Activated CD8-positive, alpha-beta T cell treated with anti-CD3 and anti-CD28 coated beads for 36 hours (primary cell): ENCODE results near the gene SLC14A1. TPM values are rescaled to one million over a fixed set of nuclear protein-coding genes. Genes with fewer than 3 reads are reported as not detected.

Experiments
- ATAC-seq: fragments of 200-7000 bp; cut with Tn5 transposase; one replicate; pipeline ENCODE4 v1.10.0; 2021; ENCODE audit warnings: mild to moderate bottlenecking, moderate library complexity
- CTCF ChIA-PET: fragments of 350-600 bp; sonication (Branson Sonifier 250); formaldehyde crosslinking; loops from one replicate; lab custom pipeline; 2021; ENCODE audit warnings: antibody characterized with exemption; lab: Charles Lee
- POLR2A ChIA-PET: fragments of 350-600 bp; sonication (Branson Sonifier 250); formaldehyde crosslinking; loops from one replicate; lab custom pipeline; 2021; ENCODE audit warnings: antibody characterized with exemption; lab: Charles Lee
- DNase-seq: peaks from one replicate; pipeline ENCODE4 v3.0.0-alpha.2; 2020
- H3K27ac Mint-ChIP-seq: one replicate; pipeline ENCODE4 v1.8.0; 2021; ENCODE audit warnings: mild to moderate bottlenecking, mixed read lengths
- H3K27me3 Mint-ChIP-seq: one replicate; pipeline ENCODE4 v1.8.0; 2021; ENCODE audit warnings: mixed read lengths
- H3K36me3 Mint-ChIP-seq: one replicate; pipeline ENCODE4 v1.8.0; 2021; ENCODE audit warnings: low read depth, mixed read lengths
- H3K4me1 Mint-ChIP-seq: one replicate; pipeline ENCODE4 v1.8.0; 2021; ENCODE audit warnings: low read depth, mixed read lengths
- H3K4me3 Mint-ChIP-seq: one replicate; pipeline ENCODE4 v1.8.0; 2021; ENCODE audit warnings: mild to moderate bottlenecking, moderate library complexity, mixed read lengths
- H3K9me3 Mint-ChIP-seq: one replicate; pipeline ENCODE4 v1.8.0; 2021; ENCODE audit warnings: mixed read lengths
- intact Hi-C: fragments of 100-400 bp; cut with micrococcal nuclease; formaldehyde crosslinking; loops from one replicate; pipeline ENCODE4 v1.10.0; 2022
- total RNA-seq, 2 experiments: library from RNA; stranded (reverse); gene quantifications; one replicate each; pipeline ENCODE4 v1.2.3, GENCODE V29; 2021
- TF ChIP-seq, protein P1 (sequence below): fragments of 200-600 bp; IDR thresholded peaks from one replicate; pipeline ENCODE4 v1.8.0; 2022; ENCODE audit warnings: antibody characterized with exemption, mild to moderate bottlenecking

SLC14A1 gene
- total RNA-seq: 1 to 10 TPM; 3.1 TPM

DNA sequence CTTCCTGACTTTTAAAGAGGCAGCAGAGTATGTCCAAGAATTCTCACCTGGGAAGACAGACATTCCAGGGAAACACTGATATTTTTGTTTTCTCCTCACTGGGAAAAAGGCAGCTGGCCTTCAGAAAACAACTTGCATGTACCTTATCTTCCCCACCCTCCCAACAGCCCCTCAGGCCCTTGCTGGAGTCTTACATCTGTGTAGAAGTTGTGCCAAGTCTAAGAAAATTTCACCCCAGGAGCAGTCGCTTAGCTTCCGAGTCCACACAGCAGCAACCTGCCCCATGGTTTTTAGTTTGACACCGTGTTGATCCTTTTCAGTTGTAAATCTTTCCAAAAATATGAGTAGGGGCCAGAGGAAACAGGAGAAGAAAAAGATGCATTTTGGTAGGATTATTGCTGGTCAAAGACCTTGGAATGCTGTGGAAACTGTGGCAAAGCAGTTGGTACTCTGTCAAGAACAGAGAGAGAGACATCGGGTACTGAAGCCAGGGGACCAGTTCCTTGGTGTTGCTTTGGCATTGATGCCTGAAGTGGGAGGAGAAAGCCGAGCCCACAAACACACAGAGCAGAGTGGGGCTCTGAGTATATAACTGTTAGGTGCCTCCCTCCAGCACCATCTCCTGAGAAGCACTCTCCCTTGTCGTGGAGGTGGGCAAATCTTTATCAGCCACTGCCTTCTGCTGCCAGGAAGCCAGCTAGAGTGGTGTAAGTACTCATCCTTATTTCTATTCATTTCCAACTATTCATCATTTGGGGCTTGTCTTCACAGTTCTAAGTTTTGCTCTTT is at the start of gene SLC14A1:
Gene SLC14A1 (plus strand): TSS at position 615 of the 789 bp plus-strand sequence. CDS start 6,140 bp downstream, outside the sequence.
- H3K4me1 Mint-ChIP-seq: no peaks in the 10 kb centered on the region
- H3K9me3 Mint-ChIP-seq: no peaks in the 10 kb centered on the region
- ATAC-seq (no peak), DNase-seq (no peak)
- no peak within 1 kb of the TSS for H3K27ac Mint-ChIP-seq
- ChIA-PET CTCF (interaction anchor here (0.6 to 11.1 kb wide), 21 partner anchors 10 to 350 kb away, joined by 3 to 113 read pairs (median 4); no protein-coding TSS in a partner anchor), POLR2A (no interaction called here)
- no peak within 1 kb of the TSS for H3K4me3 Mint-ChIP-seq
- intact Hi-C loops: no loop called here
- peaks cover 6% of the 10 kb centered on the region for H3K27me3 Mint-ChIP-seq
- no peaks in the 10 kb centered on the region for H3K36me3 Mint-ChIP-seq
- TF ChIP-seq, protein P1, sequence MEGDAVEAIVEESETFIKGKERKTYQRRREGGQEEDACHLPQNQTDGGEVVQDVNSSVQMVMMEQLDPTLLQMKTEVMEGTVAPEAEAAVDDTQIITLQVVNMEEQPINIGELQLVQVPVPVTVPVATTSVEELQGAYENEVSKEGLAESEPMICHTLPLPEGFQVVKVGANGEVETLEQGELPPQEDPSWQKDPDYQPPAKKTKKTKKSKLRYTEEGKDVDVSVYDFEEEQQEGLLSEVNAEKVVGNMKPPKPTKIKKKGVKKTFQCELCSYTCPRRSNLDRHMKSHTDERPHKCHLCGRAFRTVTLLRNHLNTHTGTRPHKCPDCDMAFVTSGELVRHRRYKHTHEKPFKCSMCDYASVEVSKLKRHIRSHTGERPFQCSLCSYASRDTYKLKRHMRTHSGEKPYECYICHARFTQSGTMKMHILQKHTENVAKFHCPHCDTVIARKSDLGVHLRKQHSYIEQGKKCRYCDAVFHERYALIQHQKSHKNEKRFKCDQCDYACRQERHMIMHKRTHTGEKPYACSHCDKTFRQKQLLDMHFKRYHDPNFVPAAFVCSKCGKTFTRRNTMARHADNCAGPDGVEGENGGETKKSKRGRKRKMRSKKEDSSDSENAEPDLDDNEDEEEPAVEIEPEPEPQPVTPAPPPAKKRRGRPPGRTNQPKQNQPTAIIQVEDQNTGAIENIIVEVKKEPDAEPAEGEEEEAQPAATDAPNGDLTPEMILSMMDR: no peak

DNA sequence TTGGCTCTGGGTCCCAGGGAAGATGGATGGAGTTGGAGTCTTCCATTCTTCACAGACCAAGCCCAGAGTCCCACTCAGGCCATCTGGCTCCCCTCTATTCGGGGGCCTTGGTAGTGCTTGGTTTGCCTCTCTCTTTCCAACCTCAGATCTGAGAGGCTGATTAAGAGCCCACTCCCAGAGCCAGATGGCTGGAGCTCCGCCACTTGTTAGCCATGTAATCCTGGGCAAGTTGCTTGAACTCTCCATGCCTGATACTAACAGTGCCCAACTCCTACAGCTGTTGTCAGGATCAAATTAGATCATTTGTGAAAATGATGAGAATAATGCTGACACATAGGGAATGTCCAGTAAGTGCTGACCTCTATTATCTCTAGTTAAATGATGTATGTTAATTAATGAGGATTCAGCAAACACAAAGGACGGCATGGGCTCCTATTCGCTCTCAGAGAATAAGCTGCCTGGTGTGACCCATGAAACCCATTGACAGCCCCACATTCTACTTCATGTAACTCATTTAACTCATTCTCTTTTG is 46.6 kb upstream of the SLC14A1 start:
- no peak for ATAC-seq
- no peak for DNase-seq
- TF ChIP-seq, protein P1: no peak
- Mint-ChIP-seq H3K27ac (no peak overlapping the region), H3K36me3 (no peaks in the 10 kb centered on the region), H3K4me1 (peaks cover 6% of the 10 kb centered on the region), H3K4me3 (no peak overlapping the region), H3K9me3 (no peaks in the 10 kb centered on the region), H3K27me3 (peaks cover 2% of the 10 kb centered on the region)
- intact Hi-C loops: no loop called here
- CTCF ChIA-PET: interaction anchor here (1.0 to 17.4 kb wide), 2 partner anchors 10 to 12 kb away, joined by 3 to 231 read pairs; no protein-coding TSS in a partner anchor
- POLR2A ChIA-PET: interaction anchor here (0.7 to 1.2 kb wide), 4 partner anchors 10 to 206 kb away, joined by 3 to 5 read pairs (median 3); no protein-coding TSS in a partner anchor

DNA sequence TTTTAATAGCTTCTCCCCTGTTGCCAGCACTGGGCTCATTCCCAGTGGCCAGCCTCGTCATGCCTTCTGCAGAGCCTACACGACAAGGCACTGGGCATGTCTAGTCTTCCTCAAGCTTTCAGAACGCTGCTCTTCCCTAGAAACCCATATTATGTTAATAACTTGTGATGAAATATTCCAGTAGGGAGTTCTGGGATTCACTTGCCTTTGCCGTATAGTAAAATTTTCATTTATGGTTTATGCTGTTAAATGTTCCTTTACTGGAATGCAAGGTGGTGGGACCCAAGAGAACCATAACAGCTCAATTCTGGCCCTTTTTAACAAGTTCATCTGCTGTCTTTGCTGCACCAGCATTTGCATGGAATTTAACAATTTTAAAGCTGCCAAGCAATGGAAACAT is 45.5 kb upstream of the SLC14A1 start:
- TF ChIP-seq, protein P1: no peak
- DNase-seq (no peak), ATAC-seq (no peak)
- POLR2A ChIA-PET: interaction anchor here (0.8 to 1.2 kb wide), 4 partner anchors 10 to 123 kb away, joined by 3 to 5 read pairs (median 3); no protein-coding TSS in a partner anchor
- H3K4me1 Mint-ChIP-seq: peaks cover 6% of the 10 kb centered on the region
- CTCF ChIA-PET: interaction anchor here (1.1 to 17.4 kb wide), 3 partner anchors 8 to 13 kb away, joined by 3 to 231 read pairs (median 4); no protein-coding TSS in a partner anchor
- H3K36me3 Mint-ChIP-seq: no peaks in the 10 kb centered on the region
- H3K27me3 Mint-ChIP-seq: peaks cover 3% of the 10 kb centered on the region
- H3K27ac Mint-ChIP-seq: no peak overlapping the region
- no peak overlapping the region for H3K4me3 Mint-ChIP-seq
- no peaks in the 10 kb centered on the region for H3K9me3 Mint-ChIP-seq
- intact Hi-C loops: no loop called here

DNA sequence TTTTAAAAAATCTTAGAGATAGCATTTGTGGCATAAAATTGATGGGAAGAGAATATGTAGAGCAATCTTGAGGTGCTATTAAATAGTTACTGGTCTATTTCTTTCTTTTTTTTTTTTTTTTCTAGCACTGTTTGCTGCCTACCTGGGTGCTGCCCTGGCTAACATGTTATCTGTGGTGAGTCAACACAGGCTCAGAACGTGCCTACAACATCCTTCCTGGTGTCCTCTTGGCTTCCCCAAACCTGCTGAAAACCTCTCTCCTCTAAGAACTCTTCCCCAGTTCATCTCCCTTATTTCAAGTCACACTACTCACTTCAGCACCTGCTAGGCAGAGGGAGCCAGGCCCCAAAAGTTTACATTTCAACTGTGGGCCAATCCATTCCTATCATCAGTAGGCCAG is 45.1 kb upstream of the SLC14A1 start:
- Mint-ChIP-seq H3K4me1 (peaks cover 10% of the 10 kb centered on the region), H3K27me3 (peaks cover 3% of the 10 kb centered on the region), H3K9me3 (no peaks in the 10 kb centered on the region), H3K4me3 (no peak overlapping the region), H3K36me3 (no peaks in the 10 kb centered on the region), H3K27ac (no peak overlapping the region)
- intact Hi-C loops: no loop called here
- TF ChIP-seq, protein P1: no peak
- ChIA-PET POLR2A (interaction anchor here (1.1 kb wide), 1 partner anchor 12 kb away, joined by 3 read pairs; no protein-coding TSS in a partner anchor), CTCF (interaction anchor here (1.1 to 17.4 kb wide), 3 partner anchors 8 to 14 kb away, joined by 3 to 231 read pairs (median 4); no protein-coding TSS in a partner anchor)
- DNase-seq (no peak), ATAC-seq (no peak)
